ENCODE measurements around the gene TRIM27.
A peak's percentile ranks its signal among the peaks of the same experiment; 100 is the strongest.

Gene TRIM27

DNA sequence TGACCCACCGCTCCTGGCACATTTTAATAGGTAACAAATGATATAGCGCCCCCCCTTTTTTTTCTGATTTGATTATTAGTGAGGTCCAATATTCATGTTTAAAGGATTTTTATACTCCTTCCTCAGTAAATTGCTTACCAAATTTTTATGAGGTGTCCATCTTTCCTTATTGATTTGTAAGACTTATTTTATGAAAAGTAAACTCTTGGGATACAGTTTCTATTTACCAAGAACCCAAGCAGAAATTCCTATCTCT is 25.1 kb downstream of the TRIM27 start:
- Histone ChIP-seq H3K36me3 (peaks cover 21 to 31% (median 30%) of the 10 kb centered on the region in 3 donors), H3K4me3 (no peak overlapping the region), H3K27ac (no peak overlapping the region), H3K9me3 (no peaks in the 10 kb centered on the region), H3K27me3 (no peaks in the 10 kb centered on the region), H3K4me1 (peaks cover 0 to 15% (median 5%) of the 10 kb centered on the region in 4 donors)
- no peak for DNase-seq
- intact Hi-C loops (cut with DNase I; ENCODE audit: low total_unique reads): no loop called here
- TF ChIP-seq, protein P1, sequence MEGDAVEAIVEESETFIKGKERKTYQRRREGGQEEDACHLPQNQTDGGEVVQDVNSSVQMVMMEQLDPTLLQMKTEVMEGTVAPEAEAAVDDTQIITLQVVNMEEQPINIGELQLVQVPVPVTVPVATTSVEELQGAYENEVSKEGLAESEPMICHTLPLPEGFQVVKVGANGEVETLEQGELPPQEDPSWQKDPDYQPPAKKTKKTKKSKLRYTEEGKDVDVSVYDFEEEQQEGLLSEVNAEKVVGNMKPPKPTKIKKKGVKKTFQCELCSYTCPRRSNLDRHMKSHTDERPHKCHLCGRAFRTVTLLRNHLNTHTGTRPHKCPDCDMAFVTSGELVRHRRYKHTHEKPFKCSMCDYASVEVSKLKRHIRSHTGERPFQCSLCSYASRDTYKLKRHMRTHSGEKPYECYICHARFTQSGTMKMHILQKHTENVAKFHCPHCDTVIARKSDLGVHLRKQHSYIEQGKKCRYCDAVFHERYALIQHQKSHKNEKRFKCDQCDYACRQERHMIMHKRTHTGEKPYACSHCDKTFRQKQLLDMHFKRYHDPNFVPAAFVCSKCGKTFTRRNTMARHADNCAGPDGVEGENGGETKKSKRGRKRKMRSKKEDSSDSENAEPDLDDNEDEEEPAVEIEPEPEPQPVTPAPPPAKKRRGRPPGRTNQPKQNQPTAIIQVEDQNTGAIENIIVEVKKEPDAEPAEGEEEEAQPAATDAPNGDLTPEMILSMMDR (IDR thresholded peaks at IDR 0.05): no peak

DNA sequence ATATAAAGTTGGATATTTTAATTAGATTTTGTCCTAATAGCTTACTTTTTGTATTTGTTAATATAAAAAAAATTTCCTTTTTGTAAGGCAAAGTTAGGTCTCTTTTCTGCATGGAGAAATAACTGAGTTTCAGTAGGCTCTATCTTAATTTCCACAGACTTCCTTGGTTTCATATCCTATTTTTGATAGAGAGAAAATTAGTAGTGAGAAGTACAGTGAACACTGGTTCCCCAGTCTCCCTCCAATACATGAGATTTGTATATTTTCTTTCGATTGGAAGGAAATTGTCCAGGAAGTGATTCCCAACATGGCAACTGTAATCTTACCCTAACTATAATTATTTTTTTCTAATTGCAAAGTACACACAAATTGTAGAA is 26.4 kb downstream of the TRIM27 start:
- intact Hi-C loops (cut with DNase I; ENCODE audit: low total_unique reads): loop anchor here (2.0 kb wide), 1 partner anchor 43 kb away; no protein-coding TSS in a partner anchor
- H3K36me3 ChIP-seq: peaks cover 8 to 18% (median 18%) of the 10 kb centered on the region in 3 donors
- H3K27me3 ChIP-seq: no peaks in the 10 kb centered on the region
- H3K4me3 ChIP-seq: peak overlapping the region; percentile 59 to 81
- H3K9me3 ChIP-seq: no peaks in the 10 kb centered on the region
- peaks cover 0 to 15% (median 5%) of the 10 kb centered on the region in 4 donors for H3K4me1 ChIP-seq
- peak overlapping the region; percentile 93 to 99 for H3K27ac ChIP-seq
- no peak for DNase-seq
- TF ChIP-seq, protein P1 (IDR thresholded peaks at IDR 0.05): no peak

GRCh38 chr6:28896505-28897368 is 27.0 kb downstream of the TRIM27 start:
- peak overlapping the region; percentile 93 to 99 for H3K27ac ChIP-seq
- no peaks in the 10 kb centered on the region for H3K27me3 ChIP-seq
- H3K36me3 ChIP-seq: peaks cover 5 to 12% (median 11%) of the 10 kb centered on the region in 3 donors
- no peaks in the 10 kb centered on the region for H3K9me3 ChIP-seq
- H3K4me1 ChIP-seq: peaks cover 0 to 15% (median 5%) of the 10 kb centered on the region in 4 donors
- TF ChIP-seq, protein P1 (IDR thresholded peaks at IDR 0.05): peak; percentile 18 to 29
- peak; percentile 60 to 79 for DNase-seq
- peak overlapping the region; percentile 59 to 81 for H3K4me3 ChIP-seq
- intact Hi-C loops (cut with DNase I; ENCODE audit: low total_unique reads): loop anchor here (1.0 to 2.0 kb wide), 2 partner anchors 27 to 44 kb away; partner anchors contain the start of gene TRIM27

GRCh38 chr6:28895131-28895812 is 28.5 kb downstream of the TRIM27 start:
- peak; percentile 95 to 97 for DNase-seq
- H3K4me1 ChIP-seq: peaks cover 0 to 15% (median 5%) of the 10 kb centered on the region in 4 donors
- TF ChIP-seq, protein P1 (IDR thresholded peaks at IDR 0.05): no peak
- no peaks in the 10 kb centered on the region for H3K27me3 ChIP-seq
- no peaks in the 10 kb centered on the region for H3K36me3 ChIP-seq
- no peaks in the 10 kb centered on the region for H3K9me3 ChIP-seq
- peak overlapping the region; percentile 59 to 81 for H3K4me3 ChIP-seq
- intact Hi-C loops (cut with DNase I; ENCODE audit: low total_unique reads): no loop called here
- peak overlapping the region; percentile 93 to 99 for H3K27ac ChIP-seq

GRCh38 chr6:28893172-28893799 is 30.5 kb downstream of the TRIM27 start:
- TF ChIP-seq, protein P1 (IDR thresholded peaks at IDR 0.05): no peak
- intact Hi-C loops (cut with DNase I; ENCODE audit: low total_unique reads): no loop called here

More at GRCh38 chr6:28893172-28893799, 30.5 kb downstream of the TRIM27 start:
- H3K4me1 ChIP-seq: peaks cover 0 to 13% (median 5%) of the 10 kb centered on the region in 4 donors
- H3K27ac ChIP-seq: no peak overlapping the region
- DNase-seq: no peak
- no peaks in the 10 kb centered on the region for H3K27me3 ChIP-seq
- H3K36me3 ChIP-seq: no peaks in the 10 kb centered on the region
- H3K4me3 ChIP-seq: no peak overlapping the region
- no peaks in the 10 kb centered on the region for H3K9me3 ChIP-seq
